Suprapubic skin (tissue), 3 donors: ENCODE measurements around the gene FAM131C.

Source experiments
- CTCF ChIP-seq, 2 donors: fragments of 200-600 bp in 1 of 2; fragments of 450-650 bp in 1 of 2; sonication (generic) in 1 of 2; IDR thresholded peaks; one replicate each; pipeline ENCODE4 v1.5.1; 2016 to 2019; ENCODE audit warnings: antibody characterized with exemption in 2 of 2, mild to moderate bottlenecking in 1 of 2, moderate library complexity in 1 of 2
- EP300 ChIP-seq: sonication (generic); formaldehyde crosslinking; IDR thresholded peaks from one replicate; pipeline ENCODE4 v1.6.1; 2017; ENCODE audit warnings: antibody characterized with exemption
- POLR2A ChIP-seq, 2 donors: fragments of 450-650 bp; IDR thresholded peaks; one replicate each; pipeline ENCODE4 v1.6.1; 2017; ENCODE audit warnings: antibody characterized with exemption in 2 of 2, mild to moderate bottlenecking in 2 of 2, moderate library complexity in 2 of 2

- no peak for TF ChIP-seq EP300
- no peak for TF ChIP-seq POLR2A (IDR thresholded peaks at IDR 0.05)
- TF ChIP-seq CTCF (IDR thresholded peaks at IDR 0.05), result no peak
Measured at GRCh38 chr1:16063921-16064320, 9.5 kb downstream of the FAM131C start.
